SK-N-SH treated with all-trans-retinoic acid at 6 μM for 48 hours (cell line): ENCODE results near the gene FRG2B.
A peak's percentile ranks its signal among the peaks of the same experiment; 100 is the strongest.
"Not testable (repeated sequence)": the region's sequence is repeated elsewhere in the genome, so short reads cannot be mapped to it uniquely, and the experiment has no call there.

Experiments
- ATAC-seq: fragments of 200-7000 bp; cut with Tn5 transposase; 3 replicates; pipeline ENCODE4 v1.9.1; 2020; ENCODE audit warnings: mild to moderate bottlenecking, moderate library complexity
- ARNTL ChIP-seq: fragments of 450-650 bp; formaldehyde crosslinking; IDR thresholded peaks from 2 replicates; pipeline ENCODE4 v1.5.0; 2020; ENCODE audit warnings: low read depth, mild to moderate bottlenecking, moderate library complexity, borderline replicate concordance
- BACH2 ChIP-seq: fragments of 250-450 bp; sonication (Bioruptor Pico); IDR thresholded peaks from 2 replicates; pipeline ENCODE4 v1.9.0; 2021; ENCODE audit warnings: mild to moderate bottlenecking, borderline replicate concordance
- CSDC2 ChIP-seq: fragments of 250-450 bp; sonication (Bioruptor Pico); IDR thresholded peaks from 2 replicates; pipeline ENCODE4 v1.5.0; 2020; ENCODE audit warnings: mild to moderate bottlenecking, moderate library complexity
- ESRRG ChIP-seq: fragments of 250-450 bp; sonication (Bioruptor Pico); IDR thresholded peaks from 2 replicates; pipeline ENCODE4 v1.6.1; 2021; ENCODE audit warnings: mild to moderate bottlenecking
- GLIS3 ChIP-seq: fragments of 250-450 bp; sonication (Bioruptor Pico); IDR thresholded peaks from 2 replicates; pipeline ENCODE4 v1.5.0; 2020; ENCODE audit warnings: mild to moderate bottlenecking, moderate library complexity
- PPARA ChIP-seq: fragments of 250-450 bp; sonication (Bioruptor Pico); IDR thresholded peaks from 2 replicates; pipeline ENCODE4 v1.5.0; 2020; ENCODE audit warnings: mild to moderate bottlenecking, borderline replicate concordance
- TOX ChIP-seq: fragments of 250-450 bp; sonication (Bioruptor Pico); IDR thresholded peaks from 2 replicates; pipeline ENCODE4 v1.8.0; 2021; ENCODE audit warnings: mild to moderate bottlenecking, moderate library complexity, borderline replicate concordance
- ZNF70 ChIP-seq: fragments of 450-650 bp; formaldehyde crosslinking; IDR thresholded peaks from 2 replicates; pipeline ENCODE4 v1.5.0; 2020; ENCODE audit warnings: mild to moderate bottlenecking, moderate library complexity
- ZNF8 ChIP-seq: fragments of 450-650 bp; formaldehyde crosslinking; IDR thresholded peaks from 2 replicates; pipeline ENCODE4 v1.5.0; 2020; ENCODE audit warnings: mild to moderate bottlenecking, moderate library complexity
- TF ChIP-seq, protein P1 (sequence below): fragments of 250-450 bp; sonication (Bioruptor Pico); IDR thresholded peaks from 2 replicates; pipeline ENCODE4 v1.5.0; 2020; ENCODE audit warnings: mild to moderate bottlenecking, moderate library complexity
- TF ChIP-seq, protein P2 (sequence below): fragments of 250-450 bp; sonication (Bioruptor Pico); IDR thresholded peaks from 2 replicates; pipeline ENCODE4 v1.5.1; 2020; ENCODE audit warnings: low read depth, mild to moderate bottlenecking, moderate library complexity
- TF ChIP-seq, protein P3 (sequence below): fragments of 250-450 bp; sonication (Bioruptor Pico); IDR thresholded peaks from 2 replicates; pipeline ENCODE4 v1.5.1; 2021; ENCODE audit warnings: mild to moderate bottlenecking, moderate library complexity

Gene FRG2B

DNA sequence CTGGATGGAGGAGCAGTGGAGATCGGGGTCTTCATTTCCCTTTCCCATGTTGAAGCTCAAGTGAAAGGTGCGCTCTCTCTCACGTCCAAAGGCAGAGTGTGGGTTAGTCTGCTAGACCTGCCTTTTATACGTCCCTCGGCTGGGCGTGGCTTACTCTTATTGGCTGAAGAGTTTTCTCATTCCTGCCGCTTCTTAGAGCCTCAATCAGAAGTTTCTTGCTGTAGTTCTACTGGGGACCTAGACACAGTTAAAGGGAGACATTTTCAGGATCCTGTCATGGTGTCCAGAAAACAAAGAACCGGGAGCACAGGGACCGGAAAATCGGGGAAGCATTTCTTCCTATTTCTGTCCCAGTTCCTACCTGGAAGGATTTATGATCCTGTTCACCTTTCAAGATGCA lies at the start of gene FRG2B:
Gene FRG2B (minus strand): TSS at position 101 of the 400 bp plus-strand sequence. CDS start 53 bp downstream, at position 48.
- ATAC-seq = not testable (repeated sequence)

DNA sequence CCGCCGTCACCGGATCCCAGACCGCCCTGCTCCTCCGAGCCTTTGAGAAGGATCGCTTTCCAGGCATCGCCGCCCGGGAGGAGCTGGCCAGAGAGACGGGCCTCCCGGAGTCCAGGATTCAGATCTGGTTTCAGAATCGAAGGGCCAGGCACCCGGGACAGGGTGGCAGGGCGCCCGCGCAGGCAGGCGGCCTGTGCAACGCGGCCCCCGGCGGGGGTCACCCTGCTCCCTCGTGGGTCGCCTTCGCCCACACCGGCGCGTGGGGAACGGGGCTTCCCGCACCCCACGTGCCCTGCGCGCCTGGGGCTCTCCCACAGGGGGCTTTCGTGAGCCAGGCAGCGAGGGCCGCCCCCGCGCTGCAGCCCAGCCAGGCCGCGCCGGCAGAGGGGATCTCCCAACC lies 40.9 kb upstream of the FRG2B start:
- peak; percentile 63 for ATAC-seq

DNA sequence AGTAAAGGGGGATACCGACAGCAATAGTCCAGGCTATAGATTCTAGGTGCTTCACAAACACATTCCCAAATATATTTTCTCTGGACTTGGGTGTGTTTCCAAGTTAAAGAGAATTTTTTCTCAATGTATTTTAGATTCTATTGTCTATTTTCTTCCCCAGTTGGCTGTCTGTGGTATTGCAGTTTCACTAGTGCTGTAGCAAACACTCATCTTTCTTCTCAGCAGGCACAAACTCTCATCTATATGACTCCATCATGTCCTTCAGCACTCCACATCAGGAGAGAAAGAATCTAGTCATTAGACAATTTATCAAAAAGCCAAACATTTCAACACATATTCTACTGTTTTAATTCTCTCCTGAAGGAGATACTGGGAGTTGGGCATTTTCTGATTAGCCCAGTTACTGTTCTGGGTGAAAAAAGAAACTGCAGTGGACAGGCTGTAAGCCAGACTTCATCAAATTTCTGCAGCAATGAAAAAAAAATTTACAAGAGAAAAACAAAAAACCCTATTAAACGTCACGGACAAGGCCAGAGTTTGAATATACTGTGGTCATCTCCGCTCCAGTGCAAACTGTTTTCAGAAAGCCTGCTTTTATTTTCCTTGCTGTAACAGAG lies 37.1 kb upstream of the FRG2B start:
- peak; percentile 88 for ATAC-seq

DNA sequence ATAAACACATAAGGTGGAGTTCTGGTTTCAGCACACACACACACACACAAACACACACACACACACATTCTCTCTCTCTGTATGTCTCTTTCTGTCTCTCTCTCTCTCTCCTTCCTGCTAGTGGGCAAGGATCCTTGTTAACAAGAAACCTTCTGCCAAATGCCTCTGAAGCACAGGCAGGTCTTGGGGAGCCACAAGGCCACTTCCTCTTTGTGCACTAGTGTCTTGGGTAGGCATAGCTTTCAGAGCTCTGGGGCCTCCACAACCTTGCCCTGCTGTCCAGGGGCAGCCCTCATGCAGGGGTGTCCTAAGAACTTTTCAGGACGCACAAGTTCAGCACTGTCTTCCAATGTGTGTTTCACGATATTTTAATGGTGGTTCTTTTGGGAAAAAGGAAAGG lies 34.5 kb upstream of the FRG2B start:
- not testable (repeated sequence) for ATAC-seq

DNA sequence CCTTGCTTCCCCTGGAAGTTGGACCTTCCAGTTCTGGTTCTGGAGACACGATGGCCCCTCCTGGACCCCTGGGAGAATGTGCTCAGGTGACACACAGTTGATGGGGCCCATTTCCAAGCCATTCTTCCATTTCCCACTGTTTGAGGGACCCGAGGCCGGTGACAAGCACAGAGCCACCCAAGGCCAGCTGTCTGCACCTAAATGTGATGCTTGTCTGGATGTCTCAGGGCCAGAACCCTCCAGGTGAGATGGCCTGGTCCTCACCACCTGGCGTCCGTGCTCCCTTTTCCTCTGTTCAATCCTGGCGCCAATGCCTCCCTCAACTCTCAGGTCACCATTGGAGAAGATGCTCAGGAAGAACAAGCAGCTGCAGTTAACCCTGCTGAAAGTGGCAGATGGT lies 33.9 kb upstream of the FRG2B start:
- ATAC-seq = not testable (repeated sequence)

DNA sequence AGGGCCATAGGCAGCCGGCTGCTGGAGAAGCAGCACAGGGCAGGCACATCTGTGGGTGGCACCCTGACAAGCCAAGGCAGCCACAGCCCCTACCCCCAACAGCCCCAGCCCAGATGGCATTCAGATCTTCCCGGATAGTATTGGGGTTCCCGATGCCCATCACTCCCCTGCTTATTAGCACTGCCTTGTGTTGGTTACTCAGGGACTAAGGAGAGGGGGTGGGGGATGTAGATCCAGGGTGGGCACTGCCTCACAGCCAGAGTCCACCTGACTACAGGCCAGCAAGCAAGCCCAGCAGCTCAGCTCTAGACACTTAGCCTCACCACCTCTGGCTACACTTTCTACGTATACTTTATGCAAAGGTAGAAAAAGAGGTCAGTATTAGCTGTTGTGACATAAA lies 30.7 kb upstream of the FRG2B start:
- not testable (repeated sequence) for ATAC-seq

DNA sequence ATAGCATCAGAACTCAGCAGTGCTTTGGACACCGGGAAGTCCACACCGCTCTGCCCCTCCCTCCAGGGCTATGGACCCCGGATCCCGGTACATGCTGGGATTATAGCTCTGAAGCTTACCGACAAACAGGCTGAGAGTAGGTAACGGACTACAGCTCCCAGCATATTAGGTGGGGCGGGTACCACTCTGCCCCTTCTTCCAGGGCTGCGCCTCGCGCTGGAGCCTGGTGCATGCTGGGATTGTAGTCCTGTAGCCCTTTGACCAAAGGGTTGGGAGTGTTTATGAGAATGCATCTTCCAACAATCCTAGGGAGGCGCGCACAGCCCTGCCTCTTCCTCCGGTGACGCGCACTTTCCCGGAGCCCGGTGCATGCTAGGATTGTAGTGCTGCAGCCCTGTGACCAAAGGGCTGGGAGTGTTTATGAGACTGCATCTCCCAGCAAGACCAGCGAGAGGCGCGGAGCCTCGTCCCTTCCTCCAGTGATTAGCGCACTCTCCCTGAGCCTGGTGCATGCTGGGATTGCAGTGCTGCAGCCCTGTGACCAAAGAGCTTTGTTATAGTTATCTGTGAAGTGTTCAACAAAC lies 22.4 kb upstream of the FRG2B start:
- not testable (repeated sequence) for ATAC-seq

DNA sequence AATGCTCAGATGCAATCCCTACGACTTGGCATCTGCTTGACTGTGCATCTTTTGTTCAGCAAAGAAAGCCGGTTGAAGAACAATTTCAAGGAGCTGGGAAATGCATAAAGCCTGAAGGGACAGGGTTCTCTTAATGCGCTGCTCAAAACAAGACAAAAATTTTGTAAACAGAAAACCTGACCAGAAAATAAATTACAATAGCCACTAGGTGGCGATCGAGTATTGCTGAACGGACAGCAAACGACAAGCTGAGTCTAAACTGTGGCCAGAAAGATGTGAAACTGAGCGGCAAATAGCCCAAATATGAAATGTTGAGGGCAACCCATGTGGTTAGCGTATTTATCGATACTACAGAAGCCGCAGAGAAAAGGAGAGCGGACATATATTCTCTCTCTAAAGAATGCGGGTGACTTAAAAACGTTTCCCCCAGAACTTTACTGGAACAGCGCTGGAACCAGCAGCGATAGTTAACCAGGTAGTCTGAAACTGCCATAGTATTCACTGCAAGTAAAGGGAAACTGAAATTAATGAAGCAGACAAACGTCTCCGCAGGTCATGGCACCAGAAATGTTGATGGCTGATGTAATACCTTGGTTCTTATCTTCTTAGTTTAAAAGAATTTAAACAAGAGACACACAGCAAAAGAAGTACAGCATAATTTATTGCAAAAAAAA lies 20.6 kb upstream of the FRG2B start:
- peak; percentile 76 for ATAC-seq

DNA sequence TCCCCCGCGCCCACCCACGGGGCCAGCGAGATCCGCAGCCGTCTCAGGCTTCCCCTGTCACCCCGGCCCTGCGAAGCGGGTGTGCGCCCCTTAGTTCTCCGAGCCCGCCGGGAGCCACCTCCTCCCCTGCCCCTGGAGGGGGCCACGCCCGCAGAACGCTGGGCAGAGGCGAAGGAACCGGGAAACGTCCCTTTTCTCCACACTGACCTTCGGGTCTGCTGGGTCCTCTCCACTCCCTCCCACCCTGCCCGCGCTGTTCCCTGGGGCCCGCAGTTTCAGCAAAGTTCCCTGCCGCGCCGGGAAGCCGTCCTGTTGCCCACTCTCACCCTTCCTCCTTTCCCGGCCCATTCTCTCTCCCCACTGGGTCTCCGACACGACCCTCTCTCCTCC lies 11.2 kb upstream of the FRG2B start:
- ATAC-seq = not testable (repeated sequence)

DNA sequence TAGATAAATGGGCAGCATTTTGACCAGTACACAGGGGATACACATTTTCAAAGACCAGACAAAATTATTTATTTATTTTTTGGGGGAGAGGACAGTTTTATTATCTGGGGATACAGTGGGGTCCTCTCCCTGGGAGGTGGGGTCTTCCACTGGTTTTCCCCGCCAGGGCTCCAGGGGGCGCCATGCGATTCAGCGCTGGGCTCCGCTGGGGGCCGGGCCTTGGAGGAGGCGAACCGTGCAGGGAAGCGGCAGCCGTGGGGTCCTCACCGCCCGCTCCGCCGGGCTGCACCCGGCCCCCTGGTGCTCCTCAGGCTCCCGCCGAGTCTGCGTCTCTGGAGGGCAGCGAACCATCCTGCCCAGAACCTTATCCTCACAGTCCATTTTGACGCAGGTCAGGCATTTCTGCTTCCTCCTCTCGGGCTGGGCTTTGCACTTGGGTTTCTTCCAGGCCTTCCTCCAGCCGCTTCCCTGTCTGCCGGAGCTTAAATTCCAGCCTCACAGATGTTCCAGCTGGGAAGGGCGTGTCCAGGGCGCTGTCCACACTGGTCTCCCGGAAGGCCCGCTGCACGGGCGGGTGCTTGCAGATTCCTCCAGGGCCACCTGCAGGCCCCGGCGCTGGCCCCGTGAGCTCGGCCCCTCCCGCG lies 10.7 kb upstream of the FRG2B start:
- ATAC-seq = peak; percentile 73

DNA sequence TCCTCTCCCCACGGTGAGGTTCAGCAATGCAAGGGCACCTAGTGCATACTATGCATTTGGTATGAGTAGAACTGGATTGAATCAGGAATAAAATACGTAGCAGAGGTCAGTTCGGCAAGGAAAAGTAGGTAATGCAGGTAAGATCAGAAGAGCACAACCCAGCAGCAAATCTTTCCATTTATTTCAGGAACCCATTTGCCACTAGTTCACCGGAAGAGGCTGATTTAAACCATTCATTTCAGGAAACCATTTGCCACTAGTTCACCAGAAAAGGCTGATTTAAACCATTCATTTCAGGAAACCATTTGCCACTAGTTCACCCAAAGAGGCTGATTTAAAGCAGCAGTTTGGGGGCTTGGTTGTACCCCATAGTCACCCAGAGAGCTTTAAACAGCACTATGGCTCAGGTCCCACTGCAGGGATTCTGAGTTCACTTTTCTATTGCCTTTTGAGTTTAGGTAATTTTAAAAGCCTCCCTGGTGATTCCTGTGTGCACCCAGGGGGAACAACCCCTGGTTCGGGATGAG lies 4.2 kb upstream of the FRG2B start:
- ATAC-seq = not testable (repeated sequence)

DNA sequence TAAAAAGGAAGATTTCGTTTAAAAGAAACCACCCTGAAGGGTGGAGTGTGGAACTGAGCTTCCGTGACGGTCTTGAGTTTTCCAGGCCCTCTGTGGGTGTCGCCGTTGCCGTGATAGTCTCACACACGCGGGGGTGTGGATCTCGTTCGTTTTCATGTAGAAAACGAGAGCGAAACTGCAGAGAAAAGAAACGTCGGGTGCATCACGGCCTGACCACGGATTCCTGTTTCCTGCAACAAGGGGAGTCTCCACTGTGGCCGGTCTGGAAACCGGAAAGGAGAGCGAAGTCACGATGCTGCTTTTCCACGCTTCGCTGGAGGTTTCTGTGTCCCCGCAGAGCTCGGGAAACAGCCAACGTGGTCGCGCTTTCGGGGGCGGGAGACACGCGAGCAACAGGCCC lies 4.1 kb downstream of the FRG2B start:
- ATAC-seq = peak; percentile 30; the same call in 2 of the 3 replicates

DNA sequence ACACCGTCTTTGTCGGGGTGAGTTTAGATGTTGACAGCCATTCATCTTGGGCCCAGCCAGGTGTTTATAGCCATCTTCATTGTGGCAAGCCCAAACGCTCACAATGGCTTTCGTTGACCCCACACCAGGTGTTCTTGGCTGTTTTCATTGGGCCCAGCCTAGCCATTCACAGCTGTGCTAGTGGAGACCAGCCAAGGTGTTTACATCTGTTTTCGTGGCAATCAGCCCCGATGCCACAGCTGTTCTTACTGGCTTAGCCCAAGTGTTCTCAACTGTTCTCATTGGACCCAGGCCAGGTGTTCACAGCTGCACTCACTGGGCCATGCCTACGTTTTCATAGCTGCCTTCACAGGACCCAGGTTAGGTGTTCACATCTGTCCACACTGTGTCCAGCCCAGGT lies 7.7 kb downstream of the FRG2B start:
- no peak for ATAC-seq
- TF ChIP-seq ZNF70 (no peak), ARNTL (no peak), TOX (CRISPR knock-in tag) (no peak), ZNF8 (CRISPR knock-in tag) (no peak), PPARA (CRISPR knock-in tag) (no peak), GLIS3 (no peak), ESRRG (CRISPR knock-in tag) (no peak), CSDC2 (CRISPR knock-in tag) (no peak), BACH2 (CRISPR knock-in tag) (no peak)
- TF ChIP-seq, protein P1, sequence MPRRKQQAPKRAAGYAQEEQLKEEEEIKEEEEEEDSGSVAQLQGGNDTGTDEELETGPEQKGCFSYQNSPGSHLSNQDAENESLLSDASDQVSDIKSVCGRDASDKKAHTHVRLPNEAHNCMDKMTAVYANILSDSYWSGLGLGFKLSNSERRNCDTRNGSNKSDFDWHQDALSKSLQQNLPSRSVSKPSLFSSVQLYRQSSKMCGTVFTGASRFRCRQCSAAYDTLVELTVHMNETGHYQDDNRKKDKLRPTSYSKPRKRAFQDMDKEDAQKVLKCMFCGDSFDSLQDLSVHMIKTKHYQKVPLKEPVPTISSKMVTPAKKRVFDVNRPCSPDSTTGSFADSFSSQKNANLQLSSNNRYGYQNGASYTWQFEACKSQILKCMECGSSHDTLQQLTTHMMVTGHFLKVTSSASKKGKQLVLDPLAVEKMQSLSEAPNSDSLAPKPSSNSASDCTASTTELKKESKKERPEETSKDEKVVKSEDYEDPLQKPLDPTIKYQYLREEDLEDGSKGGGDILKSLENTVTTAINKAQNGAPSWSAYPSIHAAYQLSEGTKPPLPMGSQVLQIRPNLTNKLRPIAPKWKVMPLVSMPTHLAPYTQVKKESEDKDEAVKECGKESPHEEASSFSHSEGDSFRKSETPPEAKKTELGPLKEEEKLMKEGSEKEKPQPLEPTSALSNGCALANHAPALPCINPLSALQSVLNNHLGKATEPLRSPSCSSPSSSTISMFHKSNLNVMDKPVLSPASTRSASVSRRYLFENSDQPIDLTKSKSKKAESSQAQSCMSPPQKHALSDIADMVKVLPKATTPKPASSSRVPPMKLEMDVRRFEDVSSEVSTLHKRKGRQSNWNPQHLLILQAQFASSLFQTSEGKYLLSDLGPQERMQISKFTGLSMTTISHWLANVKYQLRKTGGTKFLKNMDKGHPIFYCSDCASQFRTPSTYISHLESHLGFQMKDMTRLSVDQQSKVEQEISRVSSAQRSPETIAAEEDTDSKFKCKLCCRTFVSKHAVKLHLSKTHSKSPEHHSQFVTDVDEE (CRISPR knock-in tag) = no peak
- TF ChIP-seq, protein P2, sequence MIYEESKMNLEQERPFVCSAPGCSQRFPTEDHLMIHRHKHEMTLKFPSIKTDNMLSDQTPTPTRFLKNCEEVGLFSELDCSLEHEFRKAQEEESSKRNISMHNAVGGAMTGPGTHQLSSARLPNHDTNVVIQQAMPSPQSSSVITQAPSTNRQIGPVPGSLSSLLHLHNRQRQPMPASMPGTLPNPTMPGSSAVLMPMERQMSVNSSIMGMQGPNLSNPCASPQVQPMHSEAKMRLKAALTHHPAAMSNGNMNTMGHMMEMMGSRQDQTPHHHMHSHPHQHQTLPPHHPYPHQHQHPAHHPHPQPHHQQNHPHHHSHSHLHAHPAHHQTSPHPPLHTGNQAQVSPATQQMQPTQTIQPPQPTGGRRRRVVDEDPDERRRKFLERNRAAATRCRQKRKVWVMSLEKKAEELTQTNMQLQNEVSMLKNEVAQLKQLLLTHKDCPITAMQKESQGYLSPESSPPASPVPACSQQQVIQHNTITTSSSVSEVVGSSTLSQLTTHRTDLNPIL (CRISPR knock-in tag) = no peak
- TF ChIP-seq, protein P3, sequence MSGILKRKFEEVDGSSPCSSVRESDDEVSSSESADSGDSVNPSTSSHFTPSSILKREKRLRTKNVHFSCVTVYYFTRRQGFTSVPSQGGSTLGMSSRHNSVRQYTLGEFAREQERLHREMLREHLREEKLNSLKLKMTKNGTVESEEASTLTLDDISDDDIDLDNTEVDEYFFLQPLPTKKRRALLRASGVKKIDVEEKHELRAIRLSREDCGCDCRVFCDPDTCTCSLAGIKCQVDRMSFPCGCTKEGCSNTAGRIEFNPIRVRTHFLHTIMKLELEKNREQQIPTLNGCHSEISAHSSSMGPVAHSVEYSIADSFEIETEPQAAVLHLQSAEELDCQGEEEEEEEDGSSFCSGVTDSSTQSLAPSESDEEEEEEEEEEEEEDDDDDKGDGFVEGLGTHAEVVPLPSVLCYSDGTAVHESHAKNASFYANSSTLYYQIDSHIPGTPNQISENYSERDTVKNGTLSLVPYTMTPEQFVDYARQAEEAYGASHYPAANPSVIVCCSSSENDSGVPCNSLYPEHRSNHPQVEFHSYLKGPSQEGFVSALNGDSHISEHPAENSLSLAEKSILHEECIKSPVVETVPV (CRISPR knock-in tag) = no peak
- TF ChIP-seq, all 23 proteins: peak for 0
